NCI-H2171 (cell line): ENCODE data around the gene ZCCHC3.

Experiments
- DNase-seq: peaks from one replicate; lab custom pipeline; 2025; lab: John Stamatoyannopoulos, UW

The ZCCHC3 gene

GRCh38 chr20:284172-284571, 13.2 kb upstream of the ZCCHC3 start:
- no peak for DNase-seq

GRCh38 chr20:286508-286907, 10.9 kb upstream of the ZCCHC3 start:
- DNase-seq: no peak

DNA sequence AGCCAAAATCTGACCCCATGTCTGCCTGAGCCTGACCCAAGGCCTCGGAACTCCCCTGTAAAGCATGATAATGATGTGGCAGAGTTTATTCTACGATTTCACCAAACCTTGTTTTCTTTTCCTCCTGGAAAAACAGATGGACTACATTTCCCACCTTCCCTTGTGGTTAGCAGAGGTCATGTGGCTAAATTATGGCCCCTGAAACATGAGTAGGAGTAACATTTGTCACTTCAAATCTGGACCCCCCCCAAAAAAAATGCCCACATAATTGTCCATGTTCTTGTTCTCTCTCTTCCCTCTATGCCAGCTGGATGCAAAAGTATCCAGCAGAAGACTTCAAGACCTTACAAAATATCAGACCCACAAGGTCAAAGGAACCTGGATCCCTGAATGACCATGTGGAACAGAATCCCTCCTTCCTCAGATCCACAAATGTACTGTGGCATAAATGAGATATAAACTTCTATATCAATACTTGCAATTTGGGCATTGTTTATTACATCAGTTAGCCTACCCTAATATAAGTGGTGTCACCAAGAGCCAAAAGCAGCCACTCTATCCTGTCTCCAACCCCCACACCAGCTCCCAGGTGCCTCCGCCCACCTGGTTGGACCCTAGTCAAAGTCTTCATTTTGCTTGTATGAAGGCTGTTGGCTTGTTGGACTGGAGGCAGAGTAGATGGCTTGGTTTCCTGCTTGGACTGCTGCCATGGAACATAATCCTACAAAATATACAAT, 8.2 kb upstream of the ZCCHC3 start:
- DNase-seq: no peak

GRCh38 chr20:289693-290083, 7.7 kb upstream of the ZCCHC3 start:
- DNase-seq: no peak

- peak; percentile 90 for DNase-seq
Measured at GRCh38 chr20:290084-290831, 7.1 kb upstream of the ZCCHC3 start, which contains the start of gene C20orf96. Gene C20orf96 (minus strand): TSS chr20:290750. CDS start chr20:290610, 140 bp downstream.

DNA sequence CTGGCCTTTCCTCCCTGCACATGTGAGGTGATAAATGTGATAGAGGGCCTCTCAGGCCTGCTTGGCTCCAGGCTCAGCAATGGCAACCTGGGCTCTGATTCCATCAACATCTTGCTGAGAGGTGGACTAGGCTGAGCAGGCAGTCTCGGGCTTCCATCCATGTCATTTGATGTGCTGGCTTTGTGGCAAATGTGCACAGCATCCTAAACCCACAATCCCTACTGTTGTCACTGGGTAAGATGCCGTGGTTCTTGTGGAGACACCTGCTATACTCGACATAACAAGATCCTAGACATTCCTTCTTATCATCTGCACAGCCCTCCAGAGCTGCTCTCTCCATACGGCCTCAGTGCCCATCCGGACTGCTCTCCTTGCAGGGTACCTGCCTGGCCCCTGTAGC, 2.8 kb upstream of the ZCCHC3 start:
- DNase-seq: no peak

GRCh38 chr20:295804-296203, 1.6 kb upstream of the ZCCHC3 start:
- no peak for DNase-seq

- peak; percentile 39 for DNase-seq
Measured at GRCh38 chr20:297925-298775, 780 bp downstream of the ZCCHC3 start.

DNA sequence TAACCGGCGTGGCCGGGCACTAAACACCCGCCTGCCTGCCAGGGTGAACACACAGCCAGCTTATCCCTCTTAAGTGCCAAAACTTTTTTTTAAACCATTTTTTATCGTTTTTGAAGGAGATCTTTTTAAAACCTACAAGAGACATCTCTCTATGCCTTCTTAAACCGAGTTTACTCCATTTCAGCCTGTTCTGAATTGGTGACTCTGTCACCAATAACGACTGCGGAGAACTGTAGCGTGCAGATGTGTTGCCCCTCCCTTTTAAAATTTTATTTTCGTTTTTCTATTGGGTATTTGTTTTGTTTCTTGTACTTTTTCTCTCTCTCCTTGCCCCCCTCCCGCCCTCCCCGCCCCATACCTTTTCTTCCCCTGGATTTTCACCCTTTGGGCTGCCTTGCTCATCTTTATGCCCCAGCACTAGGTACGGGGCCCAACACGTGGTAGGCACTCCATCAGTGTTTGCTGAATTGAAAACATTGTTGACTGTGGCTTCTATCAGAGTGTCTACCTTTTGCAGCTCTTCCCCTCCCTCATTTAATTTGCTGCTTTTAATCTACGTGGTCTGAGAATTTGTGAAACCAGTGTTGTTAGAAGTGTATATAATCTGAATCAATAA, 1.5 kb downstream of the ZCCHC3 start:
- DNase-seq: no peak

DNA sequence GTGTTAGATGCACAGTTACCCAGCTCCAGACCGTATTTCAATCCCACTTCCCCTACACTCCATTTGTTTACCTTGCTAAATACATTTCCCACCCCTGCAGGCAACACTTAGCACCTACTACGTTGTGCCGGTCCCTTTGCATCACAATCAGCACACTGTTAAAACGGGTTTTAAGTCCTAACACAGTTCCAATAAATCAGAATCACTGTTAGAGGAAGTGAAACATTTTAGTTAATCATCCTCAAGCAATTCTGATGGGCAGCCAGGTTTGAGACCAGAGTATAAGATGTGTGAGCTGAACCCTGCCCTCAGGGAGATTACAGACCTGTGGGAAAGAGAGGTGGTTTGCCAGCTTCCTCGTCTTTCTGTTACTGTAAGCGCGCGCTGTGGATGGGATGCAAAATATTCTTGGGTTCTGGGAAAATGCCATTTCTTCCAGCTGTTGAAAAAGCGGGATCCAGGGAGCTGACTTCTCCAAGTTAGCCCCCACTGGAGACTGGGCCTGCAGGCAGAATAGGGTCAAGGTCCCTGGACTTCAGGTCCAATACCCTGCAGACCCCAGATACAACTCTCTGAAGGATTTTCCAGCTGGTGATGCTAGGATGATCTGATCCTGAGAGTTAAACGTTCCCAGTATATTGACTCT, 3.1 kb downstream of the ZCCHC3 start:
- no peak for DNase-seq

GRCh38 chr20:301886-302848, 4.8 kb downstream of the ZCCHC3 start:
- no peak for DNase-seq

- DNase-seq: no peak
Measured at GRCh38 chr20:305745-306144, 8.4 kb downstream of the ZCCHC3 start.

DNA sequence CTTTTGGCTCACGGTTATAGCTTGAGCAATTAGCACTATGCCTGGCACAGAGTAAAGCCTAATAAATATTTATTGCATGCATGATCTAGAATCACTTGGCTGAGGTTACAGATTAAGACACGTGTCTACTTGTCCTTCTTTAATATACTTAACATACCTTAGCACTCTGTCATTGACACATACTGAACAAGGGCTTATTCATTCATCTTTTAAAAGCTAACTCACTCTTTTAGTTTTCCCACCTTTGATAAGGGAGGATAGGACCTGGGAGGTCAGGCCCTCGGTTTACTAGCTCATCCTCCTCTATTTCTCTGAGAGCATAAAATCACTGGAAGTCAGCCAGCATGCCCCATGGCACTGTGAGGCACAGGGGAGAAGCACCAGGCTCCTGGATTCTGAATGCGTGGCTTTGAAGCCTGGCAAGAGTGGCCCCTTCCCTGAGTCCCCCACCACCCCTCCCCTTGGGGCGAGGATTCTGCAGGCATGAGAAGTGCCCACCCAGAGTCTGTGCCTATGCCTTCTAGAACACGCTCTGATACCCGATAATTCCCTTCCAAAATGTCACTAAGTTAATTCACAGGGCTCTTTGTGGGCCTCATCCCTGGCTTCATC, 11.2 kb downstream of the ZCCHC3 start:
- no peak for DNase-seq

DNA sequence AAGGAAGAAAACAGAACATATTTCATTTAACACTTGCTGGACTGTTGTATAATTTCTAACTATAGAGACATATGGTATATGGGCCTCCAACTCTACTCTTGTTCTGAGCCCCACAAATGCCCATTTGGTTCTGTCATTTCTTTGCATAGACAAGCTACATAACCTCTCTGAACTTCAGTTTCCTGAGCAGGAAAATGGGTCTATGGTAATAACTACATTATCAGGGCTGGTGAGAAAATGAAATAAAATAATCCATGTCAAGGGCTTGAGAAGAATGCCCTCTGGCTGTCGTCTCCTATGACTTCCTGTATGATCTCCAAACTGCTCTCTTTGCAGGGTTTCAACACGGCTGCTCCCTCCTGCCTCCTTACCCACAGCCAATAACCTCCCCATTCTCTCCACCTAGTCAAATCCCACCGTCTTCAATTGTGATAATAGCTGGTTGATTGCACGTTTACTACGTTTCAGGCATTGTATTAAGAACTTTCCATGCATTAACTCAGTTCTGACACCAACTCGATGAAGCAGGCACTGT, 12.0 kb downstream of the ZCCHC3 start:
- DNase-seq: no peak

GRCh38 chr20:309841-310644, 12.7 kb downstream of the ZCCHC3 start:
- peak; percentile 100 for DNase-seq

DNA sequence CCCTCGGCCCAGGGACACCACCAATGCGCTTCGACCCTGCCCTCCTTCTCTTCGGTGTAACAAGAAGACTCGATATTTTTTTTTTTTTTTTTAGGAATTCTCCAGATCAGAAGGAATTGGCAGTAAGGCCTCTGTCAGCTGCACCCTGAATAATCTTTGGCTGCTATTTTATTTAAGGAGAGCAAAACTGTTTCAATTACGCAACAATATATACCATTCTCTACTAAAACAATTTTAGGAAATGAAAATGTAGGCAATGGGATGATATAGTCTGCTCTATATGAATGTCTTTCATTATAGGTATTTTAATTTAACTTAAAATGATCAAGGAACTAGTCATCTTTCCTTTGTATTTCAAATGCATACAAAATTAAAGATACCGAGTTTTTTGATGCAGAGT, 13.3 kb downstream of the ZCCHC3 start:
- DNase-seq: no peak

DNA sequence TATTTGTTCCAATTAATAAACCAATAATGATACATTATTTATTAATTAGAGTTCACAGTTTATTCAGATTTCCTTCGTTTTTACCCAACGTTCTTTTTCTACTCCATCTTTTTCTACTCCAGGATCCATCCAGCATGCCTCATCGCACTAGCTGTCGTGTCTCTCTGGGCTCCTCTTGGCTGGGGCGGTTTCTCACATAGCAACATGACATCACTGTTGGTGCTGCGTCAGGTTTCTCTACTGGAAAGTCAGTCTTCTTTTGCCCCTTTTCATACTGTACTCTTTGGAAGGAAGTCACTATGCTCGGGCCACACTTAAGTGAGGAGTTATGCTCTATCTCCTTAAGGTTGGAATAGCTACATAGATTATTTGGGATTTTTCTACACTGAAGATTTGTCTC, 14.2 kb downstream of the ZCCHC3 start:
- DNase-seq: no peak

- no peak for DNase-seq
Measured at GRCh38 chr20:312067-312466, 14.7 kb downstream of the ZCCHC3 start.

DNA sequence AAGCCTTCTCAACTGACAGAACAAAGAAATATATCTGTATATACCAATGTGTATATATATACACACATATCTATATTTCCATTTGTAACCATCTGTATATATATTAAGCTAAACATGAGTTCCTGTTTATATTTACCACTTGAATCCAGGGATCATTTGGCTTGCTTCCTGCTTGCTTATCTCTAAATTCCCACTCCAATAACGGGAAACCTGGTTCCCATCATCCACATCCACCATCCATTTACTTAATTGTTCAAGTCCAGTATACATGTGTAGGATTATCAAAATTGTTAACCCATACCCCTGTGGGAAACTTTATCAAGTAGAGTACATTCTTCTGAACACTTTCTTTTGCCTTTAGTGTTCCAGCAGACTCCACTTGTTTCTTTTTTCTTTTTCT, 15.5 kb downstream of the ZCCHC3 start:
- no peak for DNase-seq
